ENCODE results near the gene IFNGR1.

Gene IFNGR1

DNA sequence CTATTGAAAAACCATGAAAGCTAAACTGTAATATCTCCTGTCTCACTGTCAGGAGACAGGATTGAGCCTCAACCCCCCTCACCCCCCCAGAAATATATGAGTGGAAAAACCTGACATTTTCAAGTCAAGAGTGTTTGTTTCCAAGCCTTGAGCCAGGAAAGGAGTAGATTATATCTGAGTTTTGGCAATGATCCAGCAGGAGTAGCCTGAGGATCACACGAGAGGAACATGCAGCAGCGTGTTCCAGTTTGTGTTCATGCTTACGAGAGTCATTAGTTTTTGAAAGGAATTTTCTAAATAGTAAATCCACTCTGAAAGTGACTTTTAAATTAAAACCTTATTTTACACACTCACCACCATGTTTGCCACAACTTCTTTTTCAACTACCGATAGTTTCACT lies 61.6 kb downstream of the IFNGR1 start:
- no peak overlapping the region for H3K4me3 ChIP-seq (ENCODE audit: low read depth, low read length)
- DNase-seq (ENCODE audit: low read depth), result no peak
- TF ChIP-seq, protein P1, sequence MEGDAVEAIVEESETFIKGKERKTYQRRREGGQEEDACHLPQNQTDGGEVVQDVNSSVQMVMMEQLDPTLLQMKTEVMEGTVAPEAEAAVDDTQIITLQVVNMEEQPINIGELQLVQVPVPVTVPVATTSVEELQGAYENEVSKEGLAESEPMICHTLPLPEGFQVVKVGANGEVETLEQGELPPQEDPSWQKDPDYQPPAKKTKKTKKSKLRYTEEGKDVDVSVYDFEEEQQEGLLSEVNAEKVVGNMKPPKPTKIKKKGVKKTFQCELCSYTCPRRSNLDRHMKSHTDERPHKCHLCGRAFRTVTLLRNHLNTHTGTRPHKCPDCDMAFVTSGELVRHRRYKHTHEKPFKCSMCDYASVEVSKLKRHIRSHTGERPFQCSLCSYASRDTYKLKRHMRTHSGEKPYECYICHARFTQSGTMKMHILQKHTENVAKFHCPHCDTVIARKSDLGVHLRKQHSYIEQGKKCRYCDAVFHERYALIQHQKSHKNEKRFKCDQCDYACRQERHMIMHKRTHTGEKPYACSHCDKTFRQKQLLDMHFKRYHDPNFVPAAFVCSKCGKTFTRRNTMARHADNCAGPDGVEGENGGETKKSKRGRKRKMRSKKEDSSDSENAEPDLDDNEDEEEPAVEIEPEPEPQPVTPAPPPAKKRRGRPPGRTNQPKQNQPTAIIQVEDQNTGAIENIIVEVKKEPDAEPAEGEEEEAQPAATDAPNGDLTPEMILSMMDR (IDR thresholded peaks at IDR 0.05; ENCODE audit: low read depth, low read length, missing control alignments), result no peak

DNA sequence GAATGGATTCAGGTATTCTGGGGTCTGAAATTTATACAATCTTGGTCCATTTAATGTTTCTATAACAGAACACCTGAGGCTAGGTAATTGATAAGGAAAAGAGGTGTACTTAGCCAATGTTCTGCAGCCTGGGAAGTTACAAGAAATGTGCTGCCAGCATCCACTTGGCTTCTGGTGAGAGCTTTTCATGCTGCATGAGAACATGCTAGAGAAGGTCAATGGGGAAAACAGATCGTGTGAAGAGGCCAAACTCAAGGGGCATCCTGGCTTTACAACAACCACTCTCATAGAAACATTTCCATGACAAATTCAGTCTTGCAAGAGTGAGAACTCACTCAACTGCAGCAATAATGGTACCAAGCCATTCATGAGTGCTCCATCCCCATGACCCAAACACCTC lies 62.5 kb downstream of the IFNGR1 start:
- H3K4me3 ChIP-seq (ENCODE audit: low read depth, low read length), result no peak overlapping the region
- DNase-seq (ENCODE audit: low read depth), result no peak
- TF ChIP-seq, protein P1 (IDR thresholded peaks at IDR 0.05; ENCODE audit: low read depth, low read length, missing control alignments), result no peak

DNA sequence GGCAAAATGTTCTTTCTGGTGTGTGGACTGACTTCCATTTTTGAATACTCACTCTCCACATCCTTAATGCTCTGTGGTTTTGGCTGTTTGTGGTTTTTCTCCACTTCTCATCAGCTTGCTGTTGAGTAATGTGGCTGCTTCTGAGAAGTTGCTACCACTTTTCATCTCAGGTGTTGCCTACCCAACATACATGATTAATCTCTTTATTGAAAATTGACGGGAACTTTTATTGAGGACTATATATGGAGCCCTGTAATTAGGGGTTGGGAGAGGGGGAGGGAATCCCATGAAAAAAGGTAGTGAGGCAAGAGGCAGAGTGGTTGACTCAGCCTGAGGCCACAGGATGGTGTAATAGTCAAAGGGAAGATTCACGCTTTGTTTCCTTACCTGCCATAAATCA lies 63.4 kb downstream of the IFNGR1 start:
- H3K4me3 ChIP-seq (ENCODE audit: low read depth, low read length), result no peak overlapping the region
- TF ChIP-seq, protein P1 (IDR thresholded peaks at IDR 0.05; ENCODE audit: low read depth, low read length, missing control alignments), result no peak
- no peak for DNase-seq (ENCODE audit: low read depth)

DNA sequence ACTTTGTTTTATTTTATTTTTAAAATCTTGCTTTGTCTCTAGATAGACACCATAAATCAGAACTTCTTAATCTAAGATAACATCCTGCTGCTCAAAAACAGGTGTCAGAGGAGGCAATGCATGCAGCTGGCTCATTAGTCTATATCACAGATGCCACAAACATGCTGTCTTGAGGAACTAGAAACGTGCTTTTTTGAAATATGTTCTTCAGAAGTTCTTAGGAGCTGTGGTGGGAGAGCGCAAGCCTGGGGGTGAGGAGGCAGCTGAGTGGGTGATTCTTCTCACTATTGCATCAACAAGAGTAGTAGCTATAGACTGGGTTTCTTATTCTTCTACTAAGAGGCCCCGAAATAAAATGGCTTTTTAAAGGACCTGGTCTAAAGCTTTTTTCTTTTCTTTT lies 69.1 kb downstream of the IFNGR1 start:
- no peak overlapping the region for H3K4me3 ChIP-seq (ENCODE audit: low read depth, low read length)

DNA sequence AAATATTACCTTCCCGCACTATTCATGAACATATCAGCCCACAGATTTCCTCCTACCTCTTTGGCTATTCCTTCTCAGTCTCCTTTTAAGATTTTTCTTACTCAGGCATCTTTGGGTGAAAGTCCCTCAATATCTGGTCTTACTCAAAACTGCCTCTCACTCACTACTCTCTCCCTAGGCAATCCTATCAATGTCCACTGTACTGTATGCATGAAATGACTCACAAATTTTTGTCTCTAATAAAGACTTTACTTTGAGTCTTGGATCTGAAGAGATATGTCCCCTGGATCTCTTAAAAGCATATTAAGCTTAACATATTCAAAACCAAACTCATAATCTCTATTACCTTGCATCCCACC lies 70.2 kb downstream of the IFNGR1 start:
- no peak overlapping the region for H3K4me3 ChIP-seq (ENCODE audit: low read depth, low read length)
- TF ChIP-seq, protein P1 (IDR thresholded peaks at IDR 0.05; ENCODE audit: low read depth, low read length, missing control alignments), result no peak
- no peak for DNase-seq (ENCODE audit: low read depth)

More for the DNA sequence above, 69.1 kb downstream of the IFNGR1 start:
- no peak for DNase-seq (ENCODE audit: low read depth)
- TF ChIP-seq, protein P1 (IDR thresholded peaks at IDR 0.05; ENCODE audit: low read depth, low read length, missing control alignments), result no peak

DNA sequence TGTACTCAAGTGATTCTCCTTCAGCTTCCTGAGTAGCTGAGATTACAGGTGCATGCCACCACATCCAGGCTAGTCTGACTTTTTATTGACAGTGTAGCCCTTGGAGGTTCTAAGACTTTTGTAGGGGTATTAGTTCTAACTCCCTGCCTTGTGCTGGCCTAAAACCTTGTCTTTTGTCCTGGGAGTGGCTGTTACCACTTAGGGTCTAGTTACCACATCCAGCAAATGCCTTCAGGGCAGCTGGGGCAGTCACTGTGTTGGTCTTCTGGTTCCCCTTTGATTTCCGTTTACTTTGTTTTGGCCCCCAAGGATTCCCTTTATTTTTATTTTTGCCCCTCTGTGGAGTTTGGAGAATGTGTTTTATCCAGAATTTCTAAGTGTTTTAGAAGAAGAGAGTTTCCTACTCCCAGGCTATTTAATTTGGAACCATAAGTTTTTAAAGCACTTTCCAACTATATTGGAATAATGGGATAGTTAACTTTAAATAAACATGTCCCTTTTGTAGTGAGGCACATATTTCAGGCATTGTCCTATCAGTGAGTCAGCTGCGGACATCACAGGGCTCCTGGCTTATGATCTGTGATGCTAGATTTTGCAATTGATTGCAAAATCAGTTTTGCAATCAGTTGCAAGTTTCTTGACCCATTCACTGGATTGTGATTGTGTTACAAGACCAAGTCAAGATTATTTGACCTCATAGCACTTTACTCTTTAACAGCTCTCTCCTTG lies 70.7 kb downstream of the IFNGR1 start:
- no peak for DNase-seq (ENCODE audit: low read depth)
- no peak overlapping the region for H3K4me3 ChIP-seq (ENCODE audit: low read depth, low read length)
- TF ChIP-seq, protein P1 (IDR thresholded peaks at IDR 0.05; ENCODE audit: low read depth, low read length, missing control alignments), result no peak
